Erythroblast (primary cell): Measurements from ENCODE around the gene PDE7B.

Experiments used
- DNase-seq, 2 experiments: peaks; one replicate each; lab custom pipeline; 2025; lab: John Stamatoyannopoulos, UW
- GATA1 ChIP-seq: IDR thresholded peaks from 2 replicates; pipeline ENCODE4 v1.6.1; 2011; ENCODE audit warnings: low read depth, mild to moderate bottlenecking, control low read depth, low read length, moderate library complexity
- POLR2A ChIP-seq: IDR thresholded peaks from 2 replicates; pipeline ENCODE4 v1.6.1; 2011; ENCODE audit warnings: mild to moderate bottlenecking, low read length

PDE7B gene

DNA sequence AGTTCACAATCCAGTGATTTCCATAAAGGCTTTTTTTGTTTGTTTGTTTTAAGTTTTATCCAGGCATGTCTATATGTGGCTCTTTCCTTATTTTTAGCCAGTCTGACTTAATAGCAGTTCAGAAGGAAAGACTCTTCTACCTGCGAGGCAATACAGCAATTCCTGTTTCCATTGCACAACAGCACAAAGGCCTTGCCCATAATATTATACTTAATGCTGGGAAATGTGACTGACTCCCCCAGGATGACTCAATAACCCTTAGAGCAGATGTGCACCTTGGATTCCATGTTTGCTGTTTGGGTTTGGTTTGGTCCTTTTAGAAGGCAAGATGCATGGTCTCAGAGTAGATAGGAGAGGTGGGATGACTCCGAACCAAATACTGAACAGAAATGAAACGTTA lies 214.5 kb downstream of the PDE7B start:
- no peak for DNase-seq
- TF ChIP-seq GATA1 (no peak), POLR2A (no peak)

DNA sequence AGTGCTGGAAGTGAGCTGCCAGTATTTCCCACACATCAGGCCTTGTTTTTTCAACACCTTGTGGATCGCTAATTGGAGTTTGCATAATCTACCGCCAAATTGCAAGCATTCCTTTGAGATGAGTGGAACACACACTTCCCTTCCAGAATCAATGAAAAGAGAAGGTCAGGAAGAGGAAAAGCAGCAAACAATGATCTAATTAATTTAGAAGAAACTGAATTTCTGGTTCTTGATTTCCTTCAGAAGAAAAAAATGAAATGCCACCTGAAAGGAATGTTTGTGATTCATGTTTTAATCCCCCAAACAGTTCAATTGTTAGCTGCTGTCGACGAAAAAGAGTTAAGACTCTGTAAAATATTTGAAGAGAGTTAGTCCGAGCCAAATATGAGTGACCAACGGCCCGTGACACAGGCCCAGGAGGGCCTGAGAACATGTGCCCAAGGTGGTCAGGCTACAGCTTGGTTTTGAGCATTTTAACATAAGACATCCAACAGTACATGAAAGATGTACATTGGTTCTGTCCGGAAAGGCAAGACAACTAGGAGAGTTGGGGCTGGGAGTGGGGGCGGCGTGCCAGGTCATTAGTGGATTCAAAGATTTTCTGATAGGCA lies 216.3 kb downstream of the PDE7B start:
- no peak for TF ChIP-seq POLR2A
- no peak for TF ChIP-seq GATA1
- DNase-seq: no peak

DNA sequence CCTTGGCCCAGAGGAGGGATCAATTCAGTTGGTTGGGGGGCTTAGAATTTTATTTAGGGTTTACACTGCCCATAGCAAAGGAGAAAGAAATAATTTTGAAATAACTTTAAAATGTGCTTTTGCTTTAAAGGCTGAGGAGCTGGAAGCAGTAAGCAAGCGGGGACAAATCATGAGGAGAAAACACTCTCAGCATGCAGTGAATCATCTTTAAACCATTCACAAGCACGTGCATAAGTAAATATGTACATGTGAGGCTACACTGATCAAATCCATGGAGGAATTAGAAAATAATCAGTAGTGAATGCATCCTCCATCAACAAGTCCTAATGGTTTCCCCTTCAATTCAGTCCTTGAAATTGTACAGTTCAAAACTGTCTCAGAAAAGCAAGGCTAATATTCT lies 217.6 kb downstream of the PDE7B start:
- no peak for DNase-seq
- TF ChIP-seq GATA1: no peak
- TF ChIP-seq POLR2A: no peak

DNA sequence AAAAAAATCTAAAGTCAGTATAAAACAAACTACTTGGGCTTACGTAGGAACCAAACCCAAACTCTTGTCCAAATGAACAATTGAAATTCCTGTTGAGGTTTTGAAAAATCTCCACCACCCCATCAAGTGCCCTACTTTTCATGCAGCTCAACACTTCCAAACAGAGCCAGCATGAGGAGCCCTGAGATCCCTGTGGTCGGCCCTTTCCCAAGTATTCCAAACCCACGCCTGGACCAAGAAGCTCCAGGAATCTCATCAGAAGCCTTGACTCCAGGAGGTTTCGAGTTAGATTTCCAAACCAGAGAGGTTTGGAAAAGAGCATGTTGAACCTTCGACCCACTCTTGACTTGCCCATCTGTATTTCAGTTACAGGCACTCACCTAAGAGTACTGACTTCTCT lies 219.3 kb downstream of the PDE7B start:
- TF ChIP-seq POLR2A (no peak), GATA1 (no peak)
- no peak for DNase-seq

DNA sequence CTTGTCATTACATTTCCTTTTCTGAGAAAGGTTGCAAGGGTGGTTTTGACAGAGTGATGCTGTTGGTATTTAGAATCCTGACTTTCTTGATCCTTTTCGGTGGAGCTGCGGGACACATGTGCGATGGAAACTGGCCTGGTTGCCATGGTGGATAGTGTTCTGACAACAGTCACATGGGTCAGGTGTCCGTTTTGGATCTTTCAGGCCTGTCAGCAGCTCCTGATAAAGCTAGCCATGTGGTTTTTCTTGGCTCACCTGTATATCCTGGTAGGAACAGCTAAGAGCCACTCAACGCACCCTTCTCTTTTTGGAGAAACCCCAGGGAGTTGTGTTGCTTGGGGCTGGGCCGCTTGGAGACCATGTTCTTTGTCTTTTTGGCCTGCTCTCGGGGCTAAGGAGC lies 221.2 kb downstream of the PDE7B start:
- no peak for TF ChIP-seq POLR2A
- TF ChIP-seq GATA1: no peak
- DNase-seq: no peak

DNA sequence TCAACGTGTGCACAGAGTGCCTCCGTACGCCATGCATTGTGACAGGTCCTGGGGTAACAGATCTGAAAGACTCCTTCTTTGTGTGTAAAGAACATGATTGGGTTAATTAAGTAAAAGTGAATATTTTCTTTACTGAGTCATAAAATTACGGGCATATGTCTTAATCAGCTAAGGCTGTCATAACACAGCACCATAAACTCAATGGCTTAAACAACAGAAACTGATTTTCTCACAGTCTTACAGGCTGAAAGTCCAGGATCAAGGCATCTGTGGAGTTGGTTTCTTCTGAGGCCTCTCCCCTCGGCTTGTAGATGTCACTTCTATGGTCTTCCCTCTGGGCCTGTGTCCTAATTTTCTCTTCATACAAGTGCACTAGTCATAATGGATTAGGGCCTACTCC lies 221.7 kb downstream of the PDE7B start:
- no peak for TF ChIP-seq GATA1
- TF ChIP-seq POLR2A: no peak
- DNase-seq: no peak

DNA sequence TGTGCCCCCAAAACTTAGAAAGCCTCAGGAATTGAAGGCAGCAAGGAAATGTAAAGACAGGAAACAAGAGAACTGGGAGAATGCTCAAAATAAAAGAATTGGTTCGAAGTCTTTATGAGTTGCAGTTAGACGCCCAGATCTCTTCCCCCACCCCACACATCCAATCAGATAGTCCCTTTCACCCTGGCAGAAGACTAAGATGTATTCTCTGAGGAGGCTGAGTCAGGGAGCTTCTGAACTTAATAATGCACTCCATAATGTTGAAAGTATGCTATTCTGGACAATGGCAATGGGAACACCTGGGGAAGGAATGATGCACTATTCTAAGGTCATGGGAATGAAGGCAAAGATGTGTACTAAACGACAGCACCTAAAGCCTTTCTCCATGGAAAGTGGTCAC lies 225.0 kb downstream of the PDE7B start:
- no peak for DNase-seq
- TF ChIP-seq POLR2A (no peak), GATA1 (no peak)

DNA sequence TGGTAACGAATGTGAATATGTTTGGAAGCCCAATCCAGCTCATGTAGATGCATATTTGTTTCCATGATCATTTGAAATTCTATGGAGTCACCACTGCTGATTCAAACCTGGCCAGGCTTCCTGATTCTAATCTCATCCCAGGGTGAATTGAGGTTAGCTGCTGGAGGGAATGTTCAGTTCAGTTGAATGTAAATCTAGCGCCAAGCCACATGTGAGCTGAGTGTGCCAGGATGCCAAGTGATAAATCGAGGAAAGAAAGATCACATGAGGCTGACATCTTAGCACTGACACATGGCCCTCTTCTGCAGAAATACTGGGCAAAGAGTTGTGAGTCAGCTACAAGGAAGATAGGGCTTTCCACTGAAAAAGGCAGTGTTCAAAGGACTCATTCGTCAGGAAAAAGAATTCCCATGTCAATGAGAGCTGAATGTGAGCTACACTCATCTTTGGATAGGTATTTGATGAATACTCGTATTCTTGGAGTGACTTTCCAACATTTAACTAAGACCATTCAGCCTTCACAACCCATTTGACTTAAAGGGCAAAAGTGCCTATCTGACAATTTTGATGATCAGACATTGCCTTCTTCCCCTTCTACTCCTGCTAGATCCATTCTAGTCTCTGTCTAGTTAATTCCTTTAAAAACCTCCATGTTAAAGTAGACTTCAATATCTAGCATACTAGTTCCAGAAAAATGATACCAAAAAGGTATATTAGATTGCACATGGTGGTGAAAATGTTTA lies 226.5 kb downstream of the PDE7B start:
- no peak for TF ChIP-seq GATA1
- no peak for TF ChIP-seq POLR2A
- DNase-seq: no peak

DNA sequence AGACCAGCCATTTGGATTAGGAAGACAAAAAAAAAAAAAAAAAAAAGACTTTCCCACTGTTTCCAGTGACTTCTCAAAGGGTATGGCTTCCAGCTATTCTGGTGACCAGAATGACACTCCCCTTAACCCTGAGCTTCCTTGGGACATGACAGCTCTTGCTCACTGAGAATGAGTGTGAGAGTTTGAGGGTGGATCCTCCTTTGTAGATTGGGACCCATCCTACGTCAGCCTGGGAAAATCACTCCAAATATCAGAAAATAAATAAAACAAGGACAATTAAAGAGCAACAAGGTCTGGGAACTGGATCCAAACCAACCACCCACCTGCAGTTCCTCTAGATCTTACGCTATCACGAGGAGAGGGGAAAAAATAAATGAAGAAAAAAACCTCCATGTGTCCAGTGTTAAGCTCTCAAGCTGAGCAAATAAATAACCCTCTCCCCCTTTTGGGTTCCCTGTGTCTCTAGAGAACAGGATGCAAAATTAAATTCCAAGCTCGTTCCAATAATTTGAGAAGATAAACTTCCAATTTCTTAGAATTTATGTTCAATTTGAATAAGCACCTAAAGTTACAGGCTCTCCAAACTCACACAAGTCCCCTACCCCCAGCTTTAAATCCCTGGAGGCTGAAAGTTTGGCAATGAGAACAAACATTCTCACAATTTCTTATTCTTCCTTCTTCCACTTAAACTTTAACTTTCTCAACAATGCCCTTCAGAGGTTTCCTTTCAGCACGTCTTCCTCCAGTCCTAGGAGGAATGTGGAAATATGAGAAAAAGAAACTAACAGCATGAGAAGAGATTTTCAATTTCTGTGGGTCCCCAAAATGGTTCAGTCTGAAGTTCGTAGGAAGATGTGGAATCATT lies 228.4 kb downstream of the PDE7B start:
- no peak for DNase-seq
- no peak for TF ChIP-seq POLR2A
- TF ChIP-seq GATA1: no peak

DNA sequence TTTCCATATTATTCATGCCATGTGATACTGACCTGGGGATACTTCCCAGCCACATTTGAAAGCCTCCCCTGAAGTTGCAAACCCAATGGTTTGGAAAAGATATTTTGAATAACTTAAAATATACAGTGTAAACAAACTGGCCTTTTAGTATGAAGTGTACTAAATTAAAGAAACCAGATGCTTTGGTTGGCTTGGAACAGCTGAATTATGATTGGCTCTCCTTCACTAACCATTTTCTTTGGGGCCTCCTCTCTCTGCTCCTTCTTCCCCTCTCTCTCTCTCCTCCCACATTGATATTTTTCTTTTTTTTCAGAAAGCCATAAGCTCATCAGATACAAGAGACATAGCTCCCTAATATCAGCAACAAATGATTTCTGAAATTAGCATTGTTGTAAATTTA lies 232.0 kb downstream of the PDE7B start:
- TF ChIP-seq GATA1 (no peak), POLR2A (no peak)
- no peak for DNase-seq

DNA sequence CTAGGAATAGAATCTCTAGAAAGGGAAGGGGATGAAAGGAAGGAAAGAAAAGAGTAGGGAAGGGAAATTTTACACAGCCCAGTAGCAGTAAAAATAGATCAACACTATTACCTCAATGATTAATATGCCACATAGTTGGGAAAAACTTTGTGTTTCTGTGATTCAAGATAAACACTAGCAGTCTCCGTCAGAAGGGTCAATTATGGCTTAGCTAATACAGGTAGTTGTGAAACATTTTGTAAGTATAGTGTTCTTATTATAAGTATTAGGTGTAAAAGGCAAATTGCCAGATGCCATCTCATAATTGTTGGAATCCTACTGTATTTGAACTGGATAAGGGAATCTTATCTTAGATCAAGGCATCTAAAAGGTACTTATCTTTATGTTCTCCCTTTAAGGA lies 232.9 kb downstream of the PDE7B start:
- TF ChIP-seq GATA1: no peak
- no peak for TF ChIP-seq POLR2A
- DNase-seq: no peak

DNA sequence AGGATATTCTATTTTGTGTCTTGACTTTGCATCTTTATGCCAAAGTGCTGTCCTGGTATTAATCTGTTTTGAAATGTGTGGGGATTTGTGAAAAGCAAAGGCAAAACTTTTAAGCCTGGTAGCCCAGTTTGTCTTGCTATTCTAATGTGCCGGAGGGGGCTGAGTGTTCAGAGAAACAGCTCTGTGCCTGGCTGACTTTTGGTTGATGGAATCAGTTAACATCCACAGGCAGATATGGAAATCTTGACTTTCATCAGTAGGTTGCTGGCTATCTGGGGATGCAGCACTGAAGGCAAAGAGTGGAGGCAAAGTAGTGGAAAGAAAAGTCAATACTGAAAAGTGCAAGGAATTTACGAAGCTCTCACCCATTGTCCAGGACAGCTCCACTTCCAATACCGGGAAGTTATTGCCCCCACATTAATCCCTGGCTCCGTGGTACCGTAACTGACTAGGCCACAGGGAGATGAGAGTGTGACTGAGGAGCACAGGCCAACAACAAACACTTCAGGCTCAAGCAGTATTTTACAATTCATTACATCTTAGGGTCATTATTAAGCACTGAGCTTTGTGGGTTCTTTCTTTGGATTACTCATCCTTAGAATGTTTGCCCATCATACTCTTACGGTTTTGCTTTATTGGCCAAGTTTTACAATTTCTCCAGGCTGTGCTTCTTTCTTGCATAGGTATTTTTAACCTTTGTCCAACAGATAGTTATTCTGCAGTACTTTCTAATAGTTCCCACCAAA lies 234.0 kb downstream of the PDE7B start:
- no peak for DNase-seq
- TF ChIP-seq GATA1: no peak
- no peak for TF ChIP-seq POLR2A

DNA sequence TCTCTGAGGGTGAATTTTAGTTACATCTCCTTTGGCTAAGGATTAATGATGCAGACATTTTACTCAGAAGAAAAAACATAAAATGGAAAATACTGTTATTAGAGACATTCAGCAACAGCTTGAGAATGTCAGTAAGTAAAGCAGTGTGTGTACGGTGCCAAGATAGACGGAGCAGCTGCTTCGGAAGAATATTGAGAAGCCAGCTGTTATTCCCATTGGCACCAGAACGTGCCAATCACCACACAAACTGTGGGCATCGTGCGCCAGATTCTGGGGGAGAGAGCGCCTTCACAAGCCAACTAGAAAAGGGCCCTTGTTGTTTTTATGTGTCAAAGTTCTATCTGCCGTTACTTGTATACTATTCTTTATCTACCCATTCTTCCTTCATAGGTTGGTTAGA lies 235.2 kb downstream of the PDE7B start:
- DNase-seq: no peak
- TF ChIP-seq POLR2A: no peak
- no peak for TF ChIP-seq GATA1
